Measurements from ENCODE around the gene NRDE2. TPM values are rescaled to one million over a fixed set of nuclear protein-coding genes. Genes with fewer than 3 reads are reported as not detected.

The NRDE2 gene
- polyA plus RNA-seq, 1 donor from 2014 or later = 11.8 TPM

Other genes starting within 250 kb of the NRDE2 start
- 212 TPM for gene PSMC1, start 75.4 kb downstream of the NRDE2 start, polyA plus RNA-seq (ENCODE audit: insufficient read depth, low read depth, low replicate concordance)
- gene CALM1, start 65.1 kb upstream of the NRDE2 start, polyA plus RNA-seq (ENCODE audit: insufficient read depth, low read depth, low replicate concordance) = 668 TPM

Measured in brain (organoid and tissue), 1 donor.